ENCODE measurements around the gene PAPOLG.

- TF ChIP-seq CTCF (IDR thresholded peaks at IDR 0.05; ENCODE audit: insufficient read depth, low read length, poor library complexity, severe bottlenecking) (no peak), EZH2phosphoT487 (conservative IDR thresholded peaks at IDR 0.05; ENCODE audit: low read length) (no peak)
These were observed 16.9 kb upstream of the PAPOLG start for GRCh38 chr2:60739156-60739555.

Measured in SU-DHL-6 (cell line).